ENCODE measurements around the gene DALRD3. TPM values are rescaled to one million over a fixed set of nuclear protein-coding genes. Genes with fewer than 3 reads are reported as not detected.
A peak's percentile ranks its signal among the peaks of the same experiment; 100 is the strongest.

Gene DALRD3
- polyA plus RNA-seq, 2 of the 4 experiments (the other 2 are of a cell fraction), result 20.5 to 35.8 TPM

- Histone ChIP-seq H3K4me2 (no peak overlapping the region), H3K4me1 (peaks cover 24% of the 10 kb centered on the region), H3K27ac (no peak overlapping the region), H3K4me3 (no peak overlapping the region), H3K9me3 (no peaks in the 10 kb centered on the region)
- no peak for DNase-seq (ENCODE audit: low read depth in 1 of 2, low spot score in 1 of 2)
- TF ChIP-seq KDM1A (IDR thresholded peaks at IDR 0.05; ENCODE audit: low read depth), result no peak
- 0 out of 4 replicates have a peak, but pooled peaks of 1 of the 2 experiments have one; percentile 37 for TF ChIP-seq CEBPB (IDR thresholded peaks at IDR 0.05)
- TF ChIP-seq ATOH8 (CRISPR knock-in tag; IDR thresholded peaks at IDR 0.05; ENCODE audit: low read depth), result no peak
- TF ChIP-seq FOXS1 (CRISPR knock-in tag; IDR thresholded peaks at IDR 0.05), result no peak
- no peak for TF ChIP-seq HOXA7 (CRISPR knock-in tag; IDR thresholded peaks at IDR 0.05)
- TF ChIP-seq TFCP2L1 (CRISPR knock-in tag; IDR thresholded peaks at IDR 0.05), result no peak
- no peak for TF ChIP-seq SREBF2 (IDR thresholded peaks at IDR 0.05)
- no peak for TF ChIP-seq ZFP36 (IDR thresholded peaks at IDR 0.05; ENCODE audit: borderline replicate concordance, partially characterized antibody)
- no peak for TF ChIP-seq HEYL (CRISPR knock-in tag; IDR thresholded peaks at IDR 0.05)
- no peak; a peak in 1 of 5 replicates for TF ChIP-seq JUN (IDR thresholded peaks at IDR 0.05)
- TF ChIP-seq RARB (CRISPR knock-in tag; IDR thresholded peaks at IDR 0.05), result no peak
- no peak for TF ChIP-seq HMGXB4 (CRISPR knock-in tag; IDR thresholded peaks at IDR 0.05; ENCODE audit: borderline replicate concordance)
- no peak for TF ChIP-seq SMC3 (IDR thresholded peaks at IDR 0.05)
- TF ChIP-seq POLR2A (IDR thresholded peaks at IDR 0.05; ENCODE audit: low read length), result peak; percentile 18; the same call in 1 of the 2 replicates
- TF ChIP-seq RFX5 (IDR thresholded peaks at IDR 0.05), result no peak
- TF ChIP-seq CHD2 (IDR thresholded peaks at IDR 0.05; ENCODE audit: low read length, partially characterized antibody), result no peak
- no peak for ATAC-seq
- POLR2A ChIA-PET, result interaction anchor here (1.4 to 2.2 kb wide), 2 partner anchors 15 to 69 kb away, joined by 3 to 7 read pairs; partner anchors contain the start of gene QRICH1
- CTCF ChIA-PET, result interaction anchor here (0.6 to 30.1 kb wide), 3 partner anchors 15 to 69 kb away, joined by 3 to 385 read pairs (median 4); partner anchors contain the start of genes P4HTM and QRICH1
- FAIRE-seq, result no peak
- WGBS (ENCODE audit: missing lambda C conversion rate), result 91% methylated on average over 7 of the region's 13 CpGs
Observed at GRCh38 chr3:49025005-49025792, 6.8 kb upstream of the DALRD3 start.

GRCh38 chr3:49024449-49024848, 6.1 kb upstream of the DALRD3 start:
- Histone ChIP-seq H3K9me3 (no peaks in the 10 kb centered on the region), H3K27ac (no peak overlapping the region), H3K4me1 (peaks cover 31% of the 10 kb centered on the region), H3K4me3 (no peak overlapping the region), H3K4me2 (no peak overlapping the region)
- no peak for FAIRE-seq
- CTCF ChIA-PET, result interaction anchor here (30.1 kb wide), 1 partner anchor 33 kb away, joined by 385 read pairs; the partner anchor contains the start of gene P4HTM
- POLR2A ChIA-PET, result interaction anchor here (2.2 kb wide), 1 partner anchor 70 kb away, joined by 7 read pairs; the partner anchor contains the start of gene QRICH1
- ATAC-seq, result no peak
- DNase-seq (ENCODE audit: low read depth in 1 of 2, low spot score in 1 of 2), result no peak
- WGBS (ENCODE audit: missing lambda C conversion rate), result 92% methylated on average over 4 of the region's 5 CpGs
- TF ChIP-seq E2F6 (IDR thresholded peaks at IDR 0.05; ENCODE audit: borderline replicate concordance, low read depth) (no peak), KDM5A (IDR thresholded peaks at IDR 0.05) (no peak), CBX8 (IDR thresholded peaks at IDR 0.05) (no peak), HMGXB4 (CRISPR knock-in tag; IDR thresholded peaks at IDR 0.05; ENCODE audit: borderline replicate concordance) (no peak)
